VCaP (cell line): ENCODE data around the gene DPEP2NB.
A peak's percentile ranks its signal among the peaks of the same experiment; 100 is the strongest.

Source experiments
- H3K27ac ChIP-seq: fragments of 450-650 bp; 2 replicates; pipeline ENCODE4 v1.5.1; 2017
- TF ChIP-seq, protein P1 (sequence below): fragments of 450-650 bp; conservative IDR thresholded peaks from 2 replicates; pipeline ENCODE4 v1.5.1; 2017; ENCODE audit warnings: mild to moderate bottlenecking, moderate library complexity

Gene DPEP2NB

DNA sequence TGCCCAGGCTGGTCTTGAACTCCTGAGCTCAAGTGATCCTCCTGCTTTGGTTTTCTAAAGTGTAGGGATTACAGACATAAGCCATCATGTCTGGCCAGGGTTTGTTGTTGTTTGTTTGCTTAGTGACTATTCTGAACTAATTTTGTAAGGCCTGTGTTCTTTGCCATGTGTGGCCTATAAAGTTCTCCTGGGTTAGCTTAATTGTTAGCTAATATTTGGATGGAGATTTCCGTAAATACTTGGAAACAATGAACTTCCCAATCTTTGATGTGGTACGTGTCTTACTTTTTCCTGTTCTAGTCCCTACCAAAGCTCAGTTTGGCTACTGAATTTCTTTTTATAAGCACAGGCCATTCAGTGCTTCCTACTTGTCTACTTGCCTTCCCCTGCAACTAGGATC is 32.3 kb upstream of the DPEP2NB start:
- TF ChIP-seq, protein P1, sequence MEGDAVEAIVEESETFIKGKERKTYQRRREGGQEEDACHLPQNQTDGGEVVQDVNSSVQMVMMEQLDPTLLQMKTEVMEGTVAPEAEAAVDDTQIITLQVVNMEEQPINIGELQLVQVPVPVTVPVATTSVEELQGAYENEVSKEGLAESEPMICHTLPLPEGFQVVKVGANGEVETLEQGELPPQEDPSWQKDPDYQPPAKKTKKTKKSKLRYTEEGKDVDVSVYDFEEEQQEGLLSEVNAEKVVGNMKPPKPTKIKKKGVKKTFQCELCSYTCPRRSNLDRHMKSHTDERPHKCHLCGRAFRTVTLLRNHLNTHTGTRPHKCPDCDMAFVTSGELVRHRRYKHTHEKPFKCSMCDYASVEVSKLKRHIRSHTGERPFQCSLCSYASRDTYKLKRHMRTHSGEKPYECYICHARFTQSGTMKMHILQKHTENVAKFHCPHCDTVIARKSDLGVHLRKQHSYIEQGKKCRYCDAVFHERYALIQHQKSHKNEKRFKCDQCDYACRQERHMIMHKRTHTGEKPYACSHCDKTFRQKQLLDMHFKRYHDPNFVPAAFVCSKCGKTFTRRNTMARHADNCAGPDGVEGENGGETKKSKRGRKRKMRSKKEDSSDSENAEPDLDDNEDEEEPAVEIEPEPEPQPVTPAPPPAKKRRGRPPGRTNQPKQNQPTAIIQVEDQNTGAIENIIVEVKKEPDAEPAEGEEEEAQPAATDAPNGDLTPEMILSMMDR, result no peak

DNA sequence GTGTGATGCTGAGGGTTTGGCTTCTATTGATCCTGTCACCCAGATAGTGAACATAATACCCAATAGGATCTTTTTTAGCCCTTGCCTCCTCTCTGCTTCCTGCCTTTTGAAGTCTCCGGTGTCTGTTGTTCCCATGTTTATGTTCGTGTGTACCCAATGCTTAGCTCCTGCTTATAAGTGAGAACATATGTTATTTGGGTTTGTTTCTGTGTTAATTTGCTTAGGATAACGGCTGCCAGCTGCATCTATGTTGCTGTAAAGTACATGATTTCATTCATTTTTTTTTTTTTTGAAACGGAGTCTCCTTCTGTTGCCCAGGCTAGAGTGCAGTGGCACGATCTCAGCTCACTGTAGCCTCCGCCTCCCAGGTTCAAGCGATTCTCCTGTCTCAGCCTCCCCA is 30.4 kb upstream of the DPEP2NB start:
- TF ChIP-seq, protein P1, result no peak

More for the DNA sequence above, 32.3 kb upstream of the DPEP2NB start:
- H3K27ac ChIP-seq, result peak overlapping the region; percentile 42

DNA sequence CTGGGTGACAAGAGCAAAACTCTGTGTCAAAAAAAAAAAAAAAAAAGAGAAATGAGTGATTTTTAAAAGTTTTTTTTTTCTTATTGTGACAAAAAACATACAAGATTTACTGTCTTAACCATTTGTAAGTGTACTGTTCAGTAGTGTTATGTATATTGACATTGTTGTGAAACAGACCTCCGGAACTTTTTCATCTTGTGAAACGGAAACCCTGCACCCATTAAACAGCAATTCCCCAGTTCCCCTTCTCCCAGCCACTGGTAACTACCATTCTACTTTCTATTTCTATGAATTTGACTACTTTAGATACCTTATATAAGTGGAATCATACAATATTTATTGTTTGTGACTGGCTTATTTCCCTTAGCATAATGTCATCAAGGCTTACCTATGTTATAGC is 26.1 kb upstream of the DPEP2NB start:
- no peak overlapping the region for H3K27ac ChIP-seq
- TF ChIP-seq, protein P1, result no peak

More for the DNA sequence above, 30.4 kb upstream of the DPEP2NB start:
- no peak overlapping the region for H3K27ac ChIP-seq

DNA sequence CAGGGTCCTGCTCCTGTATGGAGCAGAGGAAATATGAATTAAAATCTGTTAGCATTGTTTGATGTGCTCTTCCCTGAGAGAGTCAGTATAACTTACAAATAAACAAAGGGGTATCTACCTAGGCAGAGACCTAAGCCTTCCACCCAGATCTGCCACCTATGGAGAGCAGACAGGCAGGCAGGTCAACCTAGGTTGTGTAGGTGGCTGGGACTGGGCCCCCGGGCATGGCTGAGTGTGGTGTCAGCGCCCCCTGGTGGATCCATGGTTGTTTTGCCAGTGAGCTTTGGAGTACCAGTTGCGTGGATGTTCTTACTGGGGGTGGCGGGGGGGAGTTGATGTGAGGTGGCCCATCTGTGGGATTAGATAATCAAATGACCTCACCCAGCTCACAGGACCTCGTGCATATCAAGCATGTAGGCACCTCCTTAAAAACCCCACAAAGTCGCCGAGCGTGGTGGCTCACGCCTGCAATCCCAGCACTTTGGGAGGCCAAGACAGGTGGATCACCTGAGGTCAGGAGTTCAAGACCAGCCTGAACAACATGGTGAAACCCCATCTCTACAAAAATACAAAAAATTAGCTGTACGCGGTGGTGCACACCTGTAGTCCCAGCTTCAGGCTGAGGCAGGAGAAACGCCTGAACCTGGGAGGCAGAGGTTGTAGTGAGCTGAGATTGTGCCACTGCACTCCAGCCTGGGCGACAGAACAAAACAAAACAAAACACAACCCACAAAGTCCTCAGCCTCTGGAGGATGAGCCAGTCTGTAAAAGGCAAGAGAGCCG is 25.0 kb upstream of the DPEP2NB start:
- TF ChIP-seq, protein P1, result peak; percentile 80
- H3K27ac ChIP-seq, result no peak overlapping the region

DNA sequence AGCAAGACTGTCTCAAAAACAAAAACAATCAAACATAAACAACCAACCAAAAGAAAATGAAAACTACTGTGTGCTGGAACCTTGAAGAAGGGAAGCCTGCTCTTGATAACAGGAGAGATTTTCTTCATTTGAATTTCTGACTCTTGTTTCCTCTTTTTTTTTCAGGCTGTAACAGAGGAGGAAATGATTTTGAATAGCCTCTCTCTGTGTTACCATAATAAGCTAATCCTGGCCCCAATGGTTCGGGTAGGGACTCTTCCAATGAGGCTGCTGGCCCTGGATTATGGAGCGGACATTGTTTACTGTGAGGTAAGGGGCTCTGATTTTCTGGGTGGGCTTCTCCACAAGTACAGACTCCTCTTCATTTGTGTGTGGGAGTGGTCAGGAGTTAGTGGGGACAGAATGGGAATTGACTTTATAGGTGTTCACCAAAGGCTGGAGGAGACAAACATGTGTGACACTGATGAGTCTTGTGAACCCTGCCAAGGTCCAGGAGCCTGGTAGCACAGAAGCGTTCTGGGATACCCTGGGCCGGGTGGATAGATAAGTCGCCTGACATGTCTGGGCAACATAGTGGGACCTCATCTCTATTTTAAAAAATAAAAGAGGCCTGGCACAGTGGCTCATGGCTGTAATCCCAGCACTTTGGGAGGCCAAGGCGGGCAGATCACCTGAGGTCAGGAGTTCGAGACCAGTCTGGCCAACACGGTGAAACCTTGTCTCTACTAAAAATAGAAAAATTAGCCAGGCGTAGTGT is 22.3 kb upstream of the DPEP2NB start:
- no peak overlapping the region for H3K27ac ChIP-seq
- TF ChIP-seq, protein P1, result no peak

DNA sequence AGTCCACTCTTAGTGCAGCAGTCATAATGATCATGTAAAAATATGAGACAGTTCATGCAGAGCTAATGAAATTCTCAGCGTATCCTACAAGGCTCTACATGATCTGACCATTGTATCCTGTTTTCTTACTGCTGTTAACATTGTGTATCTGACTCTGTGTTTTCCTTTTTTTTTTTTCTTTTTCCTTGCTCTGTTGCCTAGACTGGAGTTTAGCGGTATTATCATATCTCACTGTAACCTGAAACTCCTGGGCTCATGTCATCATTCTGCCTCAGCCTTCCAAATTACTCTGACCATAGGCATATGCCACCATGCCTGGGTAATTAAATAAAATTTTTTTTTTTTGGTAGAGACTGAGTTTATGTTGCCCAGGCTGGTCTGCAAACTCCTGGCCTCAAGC is 19.5 kb upstream of the DPEP2NB start:
- TF ChIP-seq, protein P1, result no peak
- H3K27ac ChIP-seq, result no peak overlapping the region

DNA sequence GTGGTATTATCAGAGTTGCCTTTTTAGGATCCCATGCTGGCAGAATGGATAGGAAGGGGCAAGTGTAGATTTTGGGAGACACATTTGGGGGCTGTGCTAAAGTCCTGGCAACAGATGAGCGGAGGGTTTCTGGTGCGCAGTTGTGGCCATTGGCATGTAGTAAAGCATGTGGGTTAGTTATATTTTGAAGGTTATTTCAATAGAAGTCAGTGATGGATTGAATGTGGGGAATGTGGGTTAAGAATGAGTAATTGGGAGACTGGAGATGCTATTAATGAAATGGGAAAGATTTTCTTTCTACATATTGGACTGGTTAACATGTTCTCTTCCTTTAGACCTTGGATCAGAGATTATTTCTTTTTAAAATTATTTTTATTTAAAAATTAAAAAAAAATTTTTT is 17.4 kb upstream of the DPEP2NB start:
- TF ChIP-seq, protein P1, result no peak
- H3K27ac ChIP-seq, result no peak overlapping the region
